ENCODE results near the gene GPSM3.

- no peak for TF ChIP-seq EP300 (IDR thresholded peaks at IDR 0.05)
- TF ChIP-seq POLR2A (IDR thresholded peaks at IDR 0.05): no peak
- peak in 4 of 7 experiments; percentile 48 to 73 (median 60) for TF ChIP-seq CTCF (IDR thresholded peaks at IDR 0.05)
Measured at GRCh38 chr6:32195652-32195901, 3.1 kb upstream of the GPSM3 start.
